AG04450 (cell line): Measurements from ENCODE around the gene TVP23A. TPM values are rescaled to one million over a fixed set of nuclear protein-coding genes. Genes with fewer than 3 reads are reported as not detected.

Source experiments
- CTCF ChIA-PET: fragments of 300-600, 350-600 bp; formaldehyde crosslinking; extraction: SDS; loops from one replicate; lab custom pipeline; 2022; ENCODE audit warnings: antibody characterized with exemption, inconsistent platforms; lab: Charles Lee
- POLR2A ChIA-PET: fragments of 350-600 bp; formaldehyde crosslinking; extraction: SDS; loops from one replicate; lab custom pipeline; 2021; ENCODE audit warnings: antibody characterized with exemption, inconsistent platforms; lab: Yijun Ruan, JAX
- DNase-seq: peaks from one replicate; pipeline ENCODE4 v3.0.0-alpha.2; 2011; ENCODE audit warnings: low read depth, low spot score
- H3K27ac ChIP-seq: one replicate; pipeline ENCODE4 v1.5.1; 2012; ENCODE audit warnings: low read depth, low read length, control low read depth
- H3K27me3 ChIP-seq: one replicate; pipeline ENCODE4 v1.6.0; 2012; ENCODE audit warnings: low read length; ENCODE audit not compliant: control insufficient read depth, insufficient read depth
- H3K4me3 ChIP-seq: 2 replicates; pipeline ENCODE4 v1.5.1; 2011; ENCODE audit warnings: mild to moderate bottlenecking, low read depth, low read length, control low read depth
- H3K9me3 ChIP-seq: 2 replicates; pipeline ENCODE4 v1.5.1; 2012; ENCODE audit warnings: low read length; ENCODE audit not compliant: control insufficient read depth, insufficient read depth
- polyA plus RNA-seq: library from polyadenylated mRNA; depleted of rRNA; stranded (reverse); fragments of >200 nt; gene quantifications from 2 replicates; pipeline ENCODE4 v1.2.3, GENCODE V29; 2011
- TF ChIP-seq, protein P1 (sequence below): IDR thresholded peaks from 2 replicates; pipeline ENCODE4 v1.5.1; 2011; ENCODE audit warnings: low read depth, low read length, control low read depth, inconsistent platforms

The TVP23A gene
- polyA plus RNA-seq, 1 experiment, result not detected

DNA sequence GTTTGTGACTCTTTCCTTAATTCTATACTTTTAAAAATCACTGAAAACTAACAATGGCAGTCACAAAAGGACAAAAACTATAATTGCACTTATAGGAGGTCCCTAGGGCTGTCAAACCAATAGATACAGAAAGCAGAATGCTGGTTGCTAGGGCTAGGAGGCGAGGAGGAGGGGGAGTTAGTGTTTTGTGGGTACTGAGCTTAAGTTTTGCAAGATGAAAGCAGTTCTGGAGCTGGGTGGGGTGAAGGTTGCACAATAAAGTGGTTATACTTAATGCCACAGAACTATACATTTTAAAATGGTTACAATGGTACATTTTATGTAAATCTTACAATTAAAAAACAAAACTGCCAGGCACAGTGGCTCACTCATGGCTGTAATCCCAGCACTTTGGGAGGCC lies 47.7 kb downstream of the TVP23A start:
- no peaks in the 10 kb centered on the region for H3K9me3 ChIP-seq
- no peak overlapping the region for H3K27ac ChIP-seq
- H3K27me3 ChIP-seq, result no peaks in the 10 kb centered on the region
- TF ChIP-seq, protein P1, sequence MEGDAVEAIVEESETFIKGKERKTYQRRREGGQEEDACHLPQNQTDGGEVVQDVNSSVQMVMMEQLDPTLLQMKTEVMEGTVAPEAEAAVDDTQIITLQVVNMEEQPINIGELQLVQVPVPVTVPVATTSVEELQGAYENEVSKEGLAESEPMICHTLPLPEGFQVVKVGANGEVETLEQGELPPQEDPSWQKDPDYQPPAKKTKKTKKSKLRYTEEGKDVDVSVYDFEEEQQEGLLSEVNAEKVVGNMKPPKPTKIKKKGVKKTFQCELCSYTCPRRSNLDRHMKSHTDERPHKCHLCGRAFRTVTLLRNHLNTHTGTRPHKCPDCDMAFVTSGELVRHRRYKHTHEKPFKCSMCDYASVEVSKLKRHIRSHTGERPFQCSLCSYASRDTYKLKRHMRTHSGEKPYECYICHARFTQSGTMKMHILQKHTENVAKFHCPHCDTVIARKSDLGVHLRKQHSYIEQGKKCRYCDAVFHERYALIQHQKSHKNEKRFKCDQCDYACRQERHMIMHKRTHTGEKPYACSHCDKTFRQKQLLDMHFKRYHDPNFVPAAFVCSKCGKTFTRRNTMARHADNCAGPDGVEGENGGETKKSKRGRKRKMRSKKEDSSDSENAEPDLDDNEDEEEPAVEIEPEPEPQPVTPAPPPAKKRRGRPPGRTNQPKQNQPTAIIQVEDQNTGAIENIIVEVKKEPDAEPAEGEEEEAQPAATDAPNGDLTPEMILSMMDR, result no peak
- POLR2A ChIA-PET, result interaction anchor here (0.7 to 1.0 kb wide), 2 partner anchors 127 to 171 kb away, joined by 3 to 6 read pairs; partner anchors contain the start of gene DEXI
- H3K4me3 ChIP-seq, result no peak overlapping the region
- CTCF ChIA-PET, result interaction anchor here (0.9 to 2.4 kb wide), 2 partner anchors 88 to 148 kb away, joined by 3 to 5 read pairs; no protein-coding TSS in a partner anchor
- DNase-seq, result no peak

DNA sequence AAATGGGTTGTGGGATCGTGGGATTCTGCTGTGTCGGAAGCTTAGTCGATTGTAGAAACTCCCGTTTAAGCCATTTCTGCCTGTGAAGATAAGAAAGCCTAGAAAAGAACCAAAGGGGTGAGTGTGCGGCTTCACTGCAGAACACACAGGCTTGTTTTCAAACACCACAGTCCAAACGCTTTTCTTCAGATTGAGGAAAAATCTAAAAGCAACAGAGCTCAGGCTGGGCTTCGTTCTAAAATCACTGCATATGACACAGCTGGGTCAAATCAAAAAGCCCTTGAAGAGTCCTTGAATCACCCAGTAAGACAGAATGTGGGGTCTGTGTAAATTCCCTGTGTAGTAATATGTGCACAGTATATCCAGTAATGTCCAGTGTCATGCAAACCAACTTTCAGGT lies 49.2 kb downstream of the TVP23A start:
- ChIA-PET POLR2A (no interaction called here), CTCF (interaction anchor here (2.4 kb wide), 1 partner anchor 149 kb away, joined by 5 read pairs; no protein-coding TSS in a partner anchor)
- TF ChIP-seq, protein P1, result no peak
- no peak for DNase-seq
- Histone ChIP-seq H3K27ac (no peak overlapping the region), H3K9me3 (no peaks in the 10 kb centered on the region), H3K27me3 (no peaks in the 10 kb centered on the region), H3K4me3 (no peak overlapping the region)

DNA sequence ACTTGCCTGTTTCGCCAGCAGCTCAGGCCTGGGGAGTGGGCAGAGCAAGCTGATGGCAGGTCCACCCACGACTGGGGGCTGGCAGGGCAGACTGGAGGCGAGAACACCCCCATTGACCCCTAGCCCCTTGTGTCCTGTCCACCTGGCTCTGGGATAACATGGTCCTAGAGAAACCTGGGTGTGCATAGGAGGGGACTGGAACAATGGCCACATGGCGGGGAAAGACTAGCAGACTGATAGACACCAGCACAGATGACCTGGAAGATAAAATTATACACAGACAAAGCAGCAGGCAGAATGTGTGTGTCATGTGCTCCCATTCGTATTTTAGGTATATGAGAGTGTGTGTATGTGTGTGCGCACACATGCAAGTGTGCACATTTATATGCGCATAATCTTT lies 51.5 kb downstream of the TVP23A start:
- TF ChIP-seq, protein P1, result no peak
- ChIA-PET CTCF (no interaction called here), POLR2A (no interaction called here)

DNA sequence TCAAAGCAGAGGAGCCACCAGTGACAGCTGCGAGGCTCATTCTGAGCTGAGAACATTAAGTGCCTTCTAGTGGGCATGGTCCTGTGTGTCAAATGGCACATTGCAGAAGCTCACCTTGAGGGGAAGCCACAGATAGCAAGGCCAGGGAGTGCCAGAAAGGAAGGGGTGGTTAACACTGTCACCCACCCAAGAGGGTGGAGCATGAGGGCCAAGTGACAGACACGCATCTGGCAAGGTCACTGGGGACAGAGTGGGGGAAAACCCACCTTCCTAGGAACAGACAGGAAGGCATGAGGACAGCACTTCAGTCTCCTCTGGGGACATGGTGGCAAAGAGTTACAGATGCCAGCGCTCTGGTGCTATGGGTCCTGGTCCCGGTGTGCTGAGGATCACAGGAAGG lies 52.8 kb downstream of the TVP23A start:
- no peaks in the 10 kb centered on the region for H3K27me3 ChIP-seq
- H3K4me3 ChIP-seq, result no peak overlapping the region
- no peak for DNase-seq
- ChIA-PET POLR2A (no interaction called here), CTCF (interaction anchor here (1.4 kb wide), 1 partner anchor 28 kb away, joined by 3 read pairs; no protein-coding TSS in a partner anchor)
- H3K9me3 ChIP-seq, result no peaks in the 10 kb centered on the region; the same call in 1 of the 2 replicates
- H3K27ac ChIP-seq, result no peak overlapping the region
- TF ChIP-seq, protein P1, result no peak

More for the DNA sequence above, 51.5 kb downstream of the TVP23A start:
- Histone ChIP-seq H3K9me3 (no peaks in the 10 kb centered on the region; the same call in 1 of the 2 replicates), H3K27ac (no peak overlapping the region), H3K27me3 (no peaks in the 10 kb centered on the region), H3K4me3 (no peak overlapping the region)
- DNase-seq, result no peak

DNA sequence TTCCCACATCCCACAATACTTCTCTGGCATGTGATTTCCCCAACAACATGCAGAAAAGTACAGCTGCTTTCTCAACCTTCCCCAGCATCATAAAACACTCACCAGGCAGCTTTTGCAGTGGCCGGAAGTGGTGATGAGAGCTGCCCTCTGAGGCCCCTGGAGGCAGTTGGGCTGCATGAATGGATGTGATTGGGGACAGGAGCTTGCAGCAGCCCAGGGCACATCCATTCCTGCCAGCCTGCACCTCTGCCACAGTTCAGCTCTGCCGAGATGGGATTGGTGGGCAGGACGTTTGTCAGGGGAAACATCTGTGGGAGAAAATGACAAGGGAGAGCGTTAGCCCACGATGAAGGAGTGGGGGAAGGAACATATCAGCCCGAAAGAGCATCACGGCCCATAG lies 55.1 kb downstream of the TVP23A start:
- CTCF ChIA-PET, result interaction anchor here (0.5 kb wide), 1 partner anchor 55 kb away, joined by 6 read pairs; the partner anchor contains the start of gene TVP23A
- no peak for DNase-seq
- TF ChIP-seq, protein P1, result no peak

More for the DNA sequence above, 55.1 kb downstream of the TVP23A start:
- H3K4me3 ChIP-seq, result no peak overlapping the region
- POLR2A ChIA-PET, result no interaction called here
- H3K9me3 ChIP-seq, result no peaks in the 10 kb centered on the region; the same call in 1 of the 2 replicates
- H3K27ac ChIP-seq, result no peak overlapping the region
- no peaks in the 10 kb centered on the region for H3K27me3 ChIP-seq
